ENCODE measurements around the gene PELO. TPM values are rescaled to one million over a fixed set of nuclear protein-coding genes. Genes with fewer than 3 reads are reported as not detected.

PELO gene
- total RNA-seq, 1 experiment from 2014 or later: 18.7 TPM

DNA sequence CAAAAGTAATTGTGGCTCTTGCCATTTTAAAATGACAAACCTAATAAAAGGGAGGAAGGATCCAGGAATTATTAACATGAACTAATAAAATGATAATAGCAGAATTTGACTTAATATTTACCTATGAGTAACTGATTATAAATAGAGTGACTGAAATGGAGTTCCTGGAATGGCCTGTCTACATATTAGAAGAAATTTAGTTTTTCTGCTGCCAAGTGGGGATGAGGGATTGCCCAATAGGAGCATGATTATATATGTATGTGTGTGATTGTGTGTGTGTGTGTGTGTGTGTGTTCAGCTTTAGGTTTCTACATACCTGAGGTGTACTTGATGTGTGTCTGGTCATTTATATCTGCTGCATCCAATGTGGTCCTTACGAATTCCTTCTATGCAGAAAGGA, 36.6 kb upstream of the PELO start (continued):
- TF ChIP-seq, protein P1, sequence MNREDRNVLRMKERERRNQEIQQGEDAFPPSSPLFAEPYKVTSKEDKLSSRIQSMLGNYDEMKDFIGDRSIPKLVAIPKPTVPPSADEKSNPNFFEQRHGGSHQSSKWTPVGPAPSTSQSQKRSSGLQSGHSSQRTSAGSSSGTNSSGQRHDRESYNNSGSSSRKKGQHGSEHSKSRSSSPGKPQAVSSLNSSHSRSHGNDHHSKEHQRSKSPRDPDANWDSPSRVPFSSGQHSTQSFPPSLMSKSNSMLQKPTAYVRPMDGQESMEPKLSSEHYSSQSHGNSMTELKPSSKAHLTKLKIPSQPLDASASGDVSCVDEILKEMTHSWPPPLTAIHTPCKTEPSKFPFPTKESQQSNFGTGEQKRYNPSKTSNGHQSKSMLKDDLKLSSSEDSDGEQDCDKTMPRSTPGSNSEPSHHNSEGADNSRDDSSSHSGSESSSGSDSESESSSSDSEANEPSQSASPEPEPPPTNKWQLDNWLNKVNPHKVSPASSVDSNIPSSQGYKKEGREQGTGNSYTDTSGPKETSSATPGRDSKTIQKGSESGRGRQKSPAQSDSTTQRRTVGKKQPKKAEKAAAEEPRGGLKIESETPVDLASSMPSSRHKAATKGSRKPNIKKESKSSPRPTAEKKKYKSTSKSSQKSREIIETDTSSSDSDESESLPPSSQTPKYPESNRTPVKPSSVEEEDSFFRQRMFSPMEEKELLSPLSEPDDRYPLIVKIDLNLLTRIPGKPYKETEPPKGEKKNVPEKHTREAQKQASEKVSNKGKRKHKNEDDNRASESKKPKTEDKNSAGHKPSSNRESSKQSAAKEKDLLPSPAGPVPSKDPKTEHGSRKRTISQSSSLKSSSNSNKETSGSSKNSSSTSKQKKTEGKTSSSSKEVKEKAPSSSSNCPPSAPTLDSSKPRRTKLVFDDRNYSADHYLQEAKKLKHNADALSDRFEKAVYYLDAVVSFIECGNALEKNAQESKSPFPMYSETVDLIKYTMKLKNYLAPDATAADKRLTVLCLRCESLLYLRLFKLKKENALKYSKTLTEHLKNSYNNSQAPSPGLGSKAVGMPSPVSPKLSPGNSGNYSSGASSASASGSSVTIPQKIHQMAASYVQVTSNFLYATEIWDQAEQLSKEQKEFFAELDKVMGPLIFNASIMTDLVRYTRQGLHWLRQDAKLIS (CRISPR knock-in tag; IDR thresholded peaks at IDR 0.05; ENCODE audit: borderline replicate concordance): no peak
- TF ChIP-seq JAZF1 (CRISPR knock-in tag; IDR thresholded peaks at IDR 0.05): no peak
- TF ChIP-seq GABPB1 (CRISPR knock-in tag; IDR thresholded peaks at IDR 0.05): no peak
- TF ChIP-seq ZNF671 (CRISPR knock-in tag; IDR thresholded peaks at IDR 0.05): no peak
- no peak for TF ChIP-seq GRHL2 (CRISPR knock-in tag; IDR thresholded peaks at IDR 0.05; ENCODE audit: insufficient replicate concordance, severe bottlenecking)
- TF ChIP-seq RELA (CRISPR knock-in tag; IDR thresholded peaks at IDR 0.05; ENCODE audit: borderline replicate concordance): no peak
- no peak for TF ChIP-seq ZBTB21 (CRISPR knock-in tag; IDR thresholded peaks at IDR 0.05; ENCODE audit: borderline replicate concordance)

DNA sequence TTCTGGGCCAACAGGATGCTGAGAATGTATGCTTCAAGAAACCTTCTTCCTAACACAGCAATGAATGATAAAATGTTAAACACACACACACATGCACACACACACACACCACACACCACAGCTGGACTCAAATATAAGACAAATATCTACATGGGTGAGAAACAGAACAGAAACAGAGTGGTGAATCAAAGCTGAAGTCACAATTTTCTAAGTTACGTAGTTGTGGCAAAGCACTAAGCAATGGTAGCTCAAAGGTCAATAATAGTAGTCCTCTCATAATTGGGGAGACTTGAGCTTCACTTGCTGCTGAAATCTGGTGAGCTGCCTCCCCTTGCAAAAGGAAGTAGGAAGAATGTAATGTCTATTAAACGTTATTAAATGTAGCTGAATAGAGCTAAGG, 33.7 kb upstream of the PELO start:
- H3K36me3 Mint-ChIP-seq: no peaks in the 10 kb centered on the region
- no peak overlapping the region for H3K4me3 Mint-ChIP-seq
- no peak overlapping the region for H3K27ac Mint-ChIP-seq
- ChIA-PET CTCF (interaction anchor here (2.5 kb wide), 1 partner anchor 60 kb away, joined by 9 read pairs; no protein-coding TSS in a partner anchor), POLR2A (no interaction called here)
- no peak for TF ChIP-seq CBFB (CRISPR knock-in tag; IDR thresholded peaks at IDR 0.05; ENCODE audit: low read depth)
- TF ChIP-seq, protein P2, sequence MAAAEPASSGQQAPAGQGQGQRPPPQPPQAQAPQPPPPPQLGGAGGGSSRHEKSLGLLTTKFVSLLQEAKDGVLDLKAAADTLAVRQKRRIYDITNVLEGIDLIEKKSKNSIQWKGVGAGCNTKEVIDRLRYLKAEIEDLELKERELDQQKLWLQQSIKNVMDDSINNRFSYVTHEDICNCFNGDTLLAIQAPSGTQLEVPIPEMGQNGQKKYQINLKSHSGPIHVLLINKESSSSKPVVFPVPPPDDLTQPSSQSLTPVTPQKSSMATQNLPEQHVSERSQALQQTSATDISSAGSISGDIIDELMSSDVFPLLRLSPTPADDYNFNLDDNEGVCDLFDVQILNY (CRISPR knock-in tag; IDR thresholded peaks at IDR 0.05): no peak
- TF ChIP-seq MYBL2 (CRISPR knock-in tag; IDR thresholded peaks at IDR 0.05): no peak
- TF ChIP-seq NR1H2 (CRISPR knock-in tag; IDR thresholded peaks at IDR 0.05): no peak
- ATAC-seq (no peak), DNase-seq (ENCODE audit: low spot score) (no peak)
- peaks cover 9% of the 10 kb centered on the region for H3K4me1 Mint-ChIP-seq
- H3K27me3 Mint-ChIP-seq (ENCODE audit: low read depth): no peaks in the 10 kb centered on the region
- H3K9me3 Mint-ChIP-seq: no peaks in the 10 kb centered on the region

DNA sequence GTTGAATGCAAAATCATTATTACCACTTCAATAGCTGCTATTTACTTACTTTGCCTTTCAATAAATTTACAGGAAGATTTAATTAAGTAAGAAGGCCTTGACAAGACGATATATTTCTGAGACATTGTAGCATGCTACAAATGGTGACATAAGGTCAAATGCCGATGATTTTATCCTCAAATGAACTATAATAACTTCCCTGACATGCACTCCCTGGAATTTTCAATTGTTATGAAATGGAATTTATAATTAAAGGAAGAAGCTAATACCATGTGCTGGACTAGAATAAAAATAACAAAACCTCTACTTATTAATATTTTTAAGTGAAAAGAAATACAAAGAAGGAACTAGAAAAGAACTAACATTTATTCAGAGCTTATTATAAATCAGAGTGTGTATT, 30.2 kb upstream of the PELO start:
- Mint-ChIP-seq H3K27me3 (ENCODE audit: low read depth) (no peaks in the 10 kb centered on the region), H3K27ac (no peak overlapping the region), H3K4me1 (no peaks in the 10 kb centered on the region), H3K4me3 (no peak overlapping the region), H3K36me3 (no peaks in the 10 kb centered on the region), H3K9me3 (no peaks in the 10 kb centered on the region)
- ATAC-seq (no peak), DNase-seq (ENCODE audit: low spot score) (no peak)
- no peak for TF ChIP-seq ESRRA (CRISPR knock-in tag; IDR thresholded peaks at IDR 0.05; ENCODE audit: borderline replicate concordance)
- TF ChIP-seq, protein P3, sequence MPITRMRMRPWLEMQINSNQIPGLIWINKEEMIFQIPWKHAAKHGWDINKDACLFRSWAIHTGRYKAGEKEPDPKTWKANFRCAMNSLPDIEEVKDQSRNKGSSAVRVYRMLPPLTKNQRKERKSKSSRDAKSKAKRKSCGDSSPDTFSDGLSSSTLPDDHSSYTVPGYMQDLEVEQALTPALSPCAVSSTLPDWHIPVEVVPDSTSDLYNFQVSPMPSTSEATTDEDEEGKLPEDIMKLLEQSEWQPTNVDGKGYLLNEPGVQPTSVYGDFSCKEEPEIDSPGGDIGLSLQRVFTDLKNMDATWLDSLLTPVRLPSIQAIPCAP (CRISPR knock-in tag; IDR thresholded peaks at IDR 0.05): no peak
- TF ChIP-seq, protein P4, sequence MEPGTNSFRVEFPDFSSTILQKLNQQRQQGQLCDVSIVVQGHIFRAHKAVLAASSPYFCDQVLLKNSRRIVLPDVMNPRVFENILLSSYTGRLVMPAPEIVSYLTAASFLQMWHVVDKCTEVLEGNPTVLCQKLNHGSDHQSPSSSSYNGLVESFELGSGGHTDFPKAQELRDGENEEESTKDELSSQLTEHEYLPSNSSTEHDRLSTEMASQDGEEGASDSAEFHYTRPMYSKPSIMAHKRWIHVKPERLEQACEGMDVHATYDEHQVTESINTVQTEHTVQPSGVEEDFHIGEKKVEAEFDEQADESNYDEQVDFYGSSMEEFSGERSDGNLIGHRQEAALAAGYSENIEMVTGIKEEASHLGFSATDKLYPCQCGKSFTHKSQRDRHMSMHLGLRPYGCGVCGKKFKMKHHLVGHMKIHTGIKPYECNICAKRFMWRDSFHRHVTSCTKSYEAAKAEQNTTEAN (CRISPR knock-in tag; IDR thresholded peaks at IDR 0.05): no peak
- ChIA-PET CTCF (no interaction called here), POLR2A (no interaction called here)

DNA sequence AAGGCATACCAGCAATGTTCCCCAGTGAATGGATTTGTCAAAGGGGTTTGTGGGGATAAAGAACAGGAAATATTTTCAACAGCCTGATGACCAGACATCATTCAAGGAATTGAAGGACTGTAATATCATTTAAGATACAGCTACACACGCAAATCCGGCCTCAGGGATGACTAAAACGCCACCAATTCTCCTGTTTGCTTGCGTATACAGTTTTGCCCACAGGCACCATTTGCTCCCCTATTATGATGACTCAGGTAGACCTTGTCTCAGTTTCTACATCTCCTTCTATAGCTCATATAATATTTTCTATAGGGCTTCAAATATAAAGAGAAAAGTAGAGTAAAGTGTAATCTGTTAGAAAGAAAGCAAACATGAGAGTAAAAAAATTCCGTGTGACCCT, 29.7 kb upstream of the PELO start:
- no peak for ATAC-seq
- CTCF ChIA-PET: no interaction called here
- no peak overlapping the region for H3K27ac Mint-ChIP-seq
- TF ChIP-seq, protein P5, sequence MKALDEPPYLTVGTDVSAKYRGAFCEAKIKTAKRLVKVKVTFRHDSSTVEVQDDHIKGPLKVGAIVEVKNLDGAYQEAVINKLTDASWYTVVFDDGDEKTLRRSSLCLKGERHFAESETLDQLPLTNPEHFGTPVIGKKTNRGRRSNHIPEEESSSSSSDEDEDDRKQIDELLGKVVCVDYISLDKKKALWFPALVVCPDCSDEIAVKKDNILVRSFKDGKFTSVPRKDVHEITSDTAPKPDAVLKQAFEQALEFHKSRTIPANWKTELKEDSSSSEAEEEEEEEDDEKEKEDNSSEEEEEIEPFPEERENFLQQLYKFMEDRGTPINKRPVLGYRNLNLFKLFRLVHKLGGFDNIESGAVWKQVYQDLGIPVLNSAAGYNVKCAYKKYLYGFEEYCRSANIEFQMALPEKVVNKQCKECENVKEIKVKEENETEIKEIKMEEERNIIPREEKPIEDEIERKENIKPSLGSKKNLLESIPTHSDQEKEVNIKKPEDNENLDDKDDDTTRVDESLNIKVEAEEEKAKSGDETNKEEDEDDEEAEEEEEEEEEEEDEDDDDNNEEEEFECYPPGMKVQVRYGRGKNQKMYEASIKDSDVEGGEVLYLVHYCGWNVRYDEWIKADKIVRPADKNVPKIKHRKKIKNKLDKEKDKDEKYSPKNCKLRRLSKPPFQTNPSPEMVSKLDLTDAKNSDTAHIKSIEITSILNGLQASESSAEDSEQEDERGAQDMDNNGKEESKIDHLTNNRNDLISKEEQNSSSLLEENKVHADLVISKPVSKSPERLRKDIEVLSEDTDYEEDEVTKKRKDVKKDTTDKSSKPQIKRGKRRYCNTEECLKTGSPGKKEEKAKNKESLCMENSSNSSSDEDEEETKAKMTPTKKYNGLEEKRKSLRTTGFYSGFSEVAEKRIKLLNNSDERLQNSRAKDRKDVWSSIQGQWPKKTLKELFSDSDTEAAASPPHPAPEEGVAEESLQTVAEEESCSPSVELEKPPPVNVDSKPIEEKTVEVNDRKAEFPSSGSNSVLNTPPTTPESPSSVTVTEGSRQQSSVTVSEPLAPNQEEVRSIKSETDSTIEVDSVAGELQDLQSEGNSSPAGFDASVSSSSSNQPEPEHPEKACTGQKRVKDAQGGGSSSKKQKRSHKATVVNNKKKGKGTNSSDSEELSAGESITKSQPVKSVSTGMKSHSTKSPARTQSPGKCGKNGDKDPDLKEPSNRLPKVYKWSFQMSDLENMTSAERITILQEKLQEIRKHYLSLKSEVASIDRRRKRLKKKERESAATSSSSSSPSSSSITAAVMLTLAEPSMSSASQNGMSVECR (CRISPR knock-in tag; IDR thresholded peaks at IDR 0.05; ENCODE audit: borderline replicate concordance): no peak
- TF ChIP-seq ZNF396 (CRISPR knock-in tag; IDR thresholded peaks at IDR 0.05; ENCODE audit: borderline replicate concordance): no peak
- no peak for TF ChIP-seq GABPB1 (CRISPR knock-in tag; IDR thresholded peaks at IDR 0.05)
- TF ChIP-seq, protein P6, sequence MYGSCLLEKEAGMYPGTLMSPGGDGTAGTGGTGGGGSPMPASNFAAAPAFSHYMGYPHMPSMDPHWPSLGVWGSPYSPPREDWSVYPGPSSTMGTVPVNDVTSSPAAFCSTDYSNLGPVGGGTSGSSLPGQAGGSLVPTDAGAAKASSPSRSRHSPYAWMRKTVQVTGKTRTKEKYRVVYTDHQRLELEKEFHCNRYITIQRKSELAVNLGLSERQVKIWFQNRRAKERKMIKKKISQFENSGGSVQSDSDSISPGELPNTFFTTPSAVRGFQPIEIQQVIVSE (CRISPR knock-in tag; IDR thresholded peaks at IDR 0.05; ENCODE audit: borderline replicate concordance): no peak
- TF ChIP-seq CBFB (CRISPR knock-in tag; IDR thresholded peaks at IDR 0.05; ENCODE audit: low read depth): no peak
- no peak for TF ChIP-seq NFYB (CRISPR knock-in tag; conservative IDR thresholded peaks at IDR 0.05; ENCODE audit: low read depth)
- no peak for TF ChIP-seq FOXJ3 (CRISPR knock-in tag; IDR thresholded peaks at IDR 0.05; ENCODE audit: borderline replicate concordance)

More for the DNA sequence above, 29.7 kb upstream of the PELO start:
- no peaks in the 10 kb centered on the region for H3K27me3 Mint-ChIP-seq (ENCODE audit: low read depth)
- DNase-seq (ENCODE audit: low spot score): no peak
- no peaks in the 10 kb centered on the region for H3K9me3 Mint-ChIP-seq
- no peaks in the 10 kb centered on the region for H3K4me1 Mint-ChIP-seq
- POLR2A ChIA-PET: no interaction called here
- H3K36me3 Mint-ChIP-seq: no peaks in the 10 kb centered on the region
- H3K4me3 Mint-ChIP-seq: no peak overlapping the region
